HG03060 (cell line): ENCODE results near the gene GOLGA6C.
"Not testable (repeated sequence)": the region's sequence is repeated elsewhere in the genome, so short reads cannot be mapped to it uniquely, and the experiment has no call there.

Experiments used
- ATAC-seq: cut with Tn5 transposase; IDR thresholded peaks from one replicate; pipeline ENCODE4 v1.9.1; 2021; ENCODE audit warnings: low read depth, moderate number of reproducible peaks; ENCODE audit not compliant: unreplicated experiment

GOLGA6C gene

DNA sequence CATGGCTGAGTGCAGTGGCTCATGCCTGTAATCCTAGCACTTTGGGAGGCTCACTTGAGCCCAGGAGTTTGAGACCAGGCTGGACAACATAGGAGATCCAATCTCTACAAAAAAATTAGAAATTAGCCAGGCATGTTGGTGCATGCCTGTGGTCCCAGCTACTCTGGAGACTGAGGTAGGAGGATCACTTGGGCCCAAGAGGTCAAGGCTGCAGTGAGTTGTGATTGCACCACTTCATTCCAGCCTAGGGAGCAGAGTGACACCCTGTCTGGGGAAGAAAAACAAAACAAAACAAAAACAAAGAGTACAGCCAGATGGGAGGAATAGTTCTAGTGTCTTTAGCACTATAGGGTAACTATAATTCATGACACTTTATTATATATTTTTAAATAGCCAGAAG, 51.6 kb downstream of the GOLGA6C start:
- no peak for ATAC-seq

DNA sequence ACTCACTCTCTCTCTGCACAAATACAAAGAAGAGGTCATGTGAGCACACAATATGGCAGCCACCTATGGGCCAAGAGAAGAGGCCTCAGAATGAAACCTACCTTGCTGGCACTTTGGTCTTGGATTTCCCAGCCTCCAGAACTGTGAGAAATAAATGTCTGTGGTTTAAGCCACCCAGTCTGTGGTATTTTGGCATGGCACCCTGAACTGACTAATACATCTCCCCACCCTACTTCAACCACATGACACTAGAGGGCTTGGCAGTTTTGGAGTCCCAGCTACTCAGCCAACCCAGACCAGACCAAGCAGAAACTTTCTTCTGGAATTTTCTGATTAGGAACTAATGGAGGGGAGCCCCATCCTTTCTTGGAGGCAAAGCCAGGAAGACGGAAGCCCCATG, 54.4 kb downstream of the GOLGA6C start:
- not testable (repeated sequence) for ATAC-seq

DNA sequence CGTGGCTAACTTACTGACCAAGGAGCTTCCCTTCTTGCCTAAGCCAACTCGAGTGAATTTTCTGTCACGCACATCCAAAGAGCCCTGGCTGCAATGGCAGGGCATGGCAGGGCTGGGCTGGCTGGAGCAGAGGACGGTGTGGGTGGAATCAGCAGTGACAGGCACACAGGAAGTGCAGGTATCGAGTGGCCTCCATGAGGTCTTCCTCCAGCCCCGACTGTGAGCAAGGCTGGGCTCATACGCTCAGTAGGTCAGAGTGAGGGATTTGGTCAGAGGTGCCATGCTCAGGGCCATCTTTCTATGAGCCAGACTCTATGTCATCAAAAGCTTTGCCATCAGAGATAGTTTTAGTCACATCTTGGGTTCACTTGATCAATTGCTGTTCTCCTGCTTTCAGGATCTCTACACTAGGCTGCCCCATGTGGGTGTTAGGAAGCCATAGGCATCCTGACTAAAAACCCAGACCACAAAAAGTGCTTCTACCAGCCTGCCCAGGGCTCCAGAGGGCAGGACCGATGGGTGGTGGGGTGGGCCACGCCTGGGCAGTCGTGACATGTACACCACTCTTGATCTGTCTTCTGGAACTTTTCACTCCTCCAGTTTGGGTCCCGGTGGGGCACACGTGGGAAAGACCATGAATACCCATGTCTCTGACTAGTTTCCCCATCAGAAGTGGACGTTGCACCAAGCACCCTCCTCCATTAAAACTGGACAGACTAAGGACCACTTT, 55.1 kb downstream of the GOLGA6C start:
- ATAC-seq: no peak

DNA sequence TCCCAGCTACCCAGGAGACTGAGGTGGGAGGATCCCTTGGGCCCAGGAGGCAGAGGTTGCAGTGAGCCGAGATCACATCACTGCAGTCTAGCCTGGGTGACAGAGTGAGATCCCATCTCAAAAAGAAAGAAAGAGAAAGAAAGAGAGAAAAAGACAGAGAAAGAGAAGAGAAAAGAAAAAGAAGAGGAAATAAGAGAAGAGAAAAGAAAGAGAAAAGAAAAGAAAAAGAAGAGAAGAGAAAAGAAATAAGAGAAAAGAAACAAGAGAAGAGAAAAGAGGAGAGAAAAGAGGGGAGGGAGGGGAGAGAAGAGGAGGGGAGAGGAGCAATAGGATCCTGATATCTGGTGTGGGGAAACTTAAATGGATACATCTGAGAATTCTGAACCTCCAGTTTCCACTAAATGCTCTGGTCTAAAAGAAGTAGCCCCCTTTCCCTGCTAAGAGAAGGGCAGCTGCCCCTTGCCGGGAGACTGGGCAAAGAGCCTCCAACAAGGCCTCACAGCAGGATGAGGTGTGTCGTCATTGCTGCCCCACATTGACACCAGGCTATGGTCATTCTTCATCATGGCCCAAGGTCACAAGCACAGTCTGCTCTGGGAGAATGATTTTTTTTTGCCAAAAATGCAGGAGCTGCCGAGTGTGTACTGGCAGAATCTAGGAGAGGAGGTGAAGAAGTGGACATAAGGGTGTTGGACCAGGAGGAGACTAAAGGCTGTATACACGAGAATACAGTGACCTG, 56.6 kb downstream of the GOLGA6C start:
- ATAC-seq: no peak

DNA sequence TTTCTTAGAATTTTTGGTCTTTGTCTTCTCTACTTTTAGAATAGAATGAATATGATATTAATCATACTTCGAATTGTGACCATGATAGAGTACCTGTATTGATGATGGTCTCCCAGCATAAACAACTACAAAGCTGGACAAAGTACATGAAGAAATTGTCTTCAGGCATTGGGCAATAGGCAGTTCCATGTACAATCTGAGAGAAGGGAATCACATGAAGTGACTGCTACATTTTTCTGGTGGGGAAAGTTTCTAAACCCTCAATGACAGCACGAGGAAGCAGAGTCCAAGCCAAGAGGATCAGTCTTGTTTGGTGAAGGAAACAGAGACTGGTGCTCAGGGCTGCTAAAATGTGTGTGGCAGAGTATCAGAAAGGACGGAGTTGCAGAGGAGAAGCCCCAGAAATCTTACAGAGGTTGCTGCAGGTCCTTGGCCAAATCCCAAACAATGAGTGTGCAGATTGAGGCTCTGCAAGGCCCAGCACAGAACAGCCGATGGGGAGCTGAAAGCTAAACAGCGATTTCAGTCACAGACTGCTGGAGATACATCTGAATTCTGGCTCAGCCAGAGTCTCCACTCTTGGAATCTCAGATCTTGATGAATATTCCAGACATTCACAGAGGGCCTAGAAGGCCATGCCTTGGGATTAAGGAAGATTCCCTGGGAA, 61.2 kb downstream of the GOLGA6C start:
- ATAC-seq: not testable (repeated sequence)
